Hepatic stellate cell (primary cell): ENCODE results near the gene EMC9.
A peak's percentile ranks its signal among the peaks of the same experiment; 100 is the strongest.

Experiments used
- DNase-seq: peaks from one replicate; pipeline ENCODE4 v3.0.0; 2011; ENCODE audit warnings: low spot score

Gene EMC9, protein sequence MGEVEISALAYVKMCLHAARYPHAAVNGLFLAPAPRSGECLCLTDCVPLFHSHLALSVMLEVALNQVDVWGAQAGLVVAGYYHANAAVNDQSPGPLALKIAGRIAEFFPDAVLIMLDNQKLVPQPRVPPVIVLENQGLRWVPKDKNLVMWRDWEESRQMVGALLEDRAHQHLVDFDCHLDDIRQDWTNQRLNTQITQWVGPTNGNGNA

DNA sequence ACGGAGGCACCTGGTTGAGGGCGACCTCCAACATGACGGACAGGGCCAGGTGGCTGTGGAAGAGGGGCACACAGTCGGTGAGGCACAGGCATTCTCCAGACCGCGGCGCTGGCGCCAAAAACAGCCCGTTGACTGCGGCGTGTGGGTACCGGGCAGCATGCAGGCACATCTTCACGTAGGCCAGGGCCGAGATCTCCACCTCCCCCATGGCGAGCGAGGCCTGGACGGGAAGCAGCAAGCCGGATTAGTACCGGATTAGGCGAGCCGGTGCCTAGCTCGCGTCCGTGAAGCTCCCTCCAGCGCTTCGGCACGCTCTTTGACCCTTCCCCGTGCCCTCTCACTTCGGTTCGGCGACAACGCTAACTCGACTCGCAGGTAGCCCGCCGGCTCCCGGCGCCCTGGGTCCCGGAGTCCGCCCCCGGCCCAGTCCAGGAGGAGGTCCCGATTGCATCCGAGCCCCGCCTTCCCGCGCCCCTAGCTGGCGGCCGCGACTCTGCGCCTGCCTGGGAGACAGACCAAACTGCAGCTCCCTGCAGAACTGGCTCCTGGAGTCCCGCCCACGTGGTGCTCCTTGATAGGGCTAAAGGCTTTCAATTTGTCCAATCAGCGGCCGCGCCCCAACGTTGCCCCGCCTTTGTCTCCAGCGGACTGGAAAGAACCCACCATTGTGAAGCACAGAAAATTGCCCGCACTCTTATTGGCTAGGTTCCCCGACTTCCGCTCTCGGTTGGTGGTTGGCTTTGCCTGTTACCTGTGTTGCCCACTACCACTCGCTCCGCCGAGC is at the start of gene EMC9:
TSS of gene EMC9 (minus strand) at position 495 of the 784 bp plus-strand sequence. CDS start at position 208, 287 bp downstream.
- DNase-seq: peak; percentile 99

DNA sequence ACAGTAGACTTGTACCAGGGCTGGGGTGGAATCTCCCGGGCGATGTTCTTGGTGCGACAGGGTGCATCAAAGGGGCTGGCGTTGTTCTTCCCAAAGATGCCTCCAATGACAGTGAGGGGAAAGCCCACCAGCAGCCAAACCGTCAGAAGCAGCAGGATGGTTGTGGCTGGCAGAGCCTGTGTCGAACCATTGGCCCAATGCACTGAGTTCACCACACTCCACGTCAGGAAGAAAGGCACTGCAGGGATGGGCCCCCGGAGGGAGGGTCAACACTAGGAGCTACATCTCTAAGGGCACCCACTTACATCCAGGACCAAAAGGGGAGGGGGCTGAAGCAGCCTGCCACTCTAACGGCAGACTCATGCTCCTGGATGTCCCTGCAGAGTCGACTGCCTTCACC is 49.0 kb upstream of the EMC9 start:
- no peak for DNase-seq

DNA sequence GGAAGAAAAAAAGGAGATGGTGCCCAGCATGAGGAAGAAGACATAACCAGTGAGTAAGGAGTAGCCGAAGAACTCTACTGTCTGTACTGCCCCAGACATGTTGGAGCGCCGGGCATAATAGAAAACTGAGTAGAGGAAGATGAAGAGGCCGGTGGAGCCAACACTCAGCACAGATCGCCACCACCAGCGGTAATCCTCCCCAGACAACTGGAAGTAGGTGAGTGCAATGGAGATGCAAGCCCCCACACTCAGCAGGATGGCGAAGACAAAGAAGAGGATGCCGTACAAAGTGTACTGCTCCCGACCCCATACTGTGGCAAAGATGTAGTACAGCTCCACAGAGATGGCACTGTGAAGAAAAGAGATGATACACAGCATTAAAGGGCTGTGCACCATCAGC is 48.1 kb upstream of the EMC9 start:
- DNase-seq: no peak

DNA sequence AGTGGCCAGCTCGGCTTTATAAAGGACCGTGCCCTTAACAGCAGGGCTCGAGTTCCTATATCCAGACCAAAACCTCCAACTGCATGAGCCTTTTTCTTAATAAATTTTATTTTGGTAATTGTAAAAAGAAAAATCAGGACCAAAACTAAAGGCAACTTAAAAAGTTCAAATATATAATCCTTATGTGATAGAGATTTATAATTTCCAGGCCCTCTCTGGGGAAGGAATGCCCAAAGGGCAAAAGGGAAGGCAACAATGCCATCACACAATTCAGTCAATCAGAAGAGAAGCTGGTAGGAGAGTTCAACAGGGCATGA is 47.6 kb upstream of the EMC9 start:
- DNase-seq: no peak

DNA sequence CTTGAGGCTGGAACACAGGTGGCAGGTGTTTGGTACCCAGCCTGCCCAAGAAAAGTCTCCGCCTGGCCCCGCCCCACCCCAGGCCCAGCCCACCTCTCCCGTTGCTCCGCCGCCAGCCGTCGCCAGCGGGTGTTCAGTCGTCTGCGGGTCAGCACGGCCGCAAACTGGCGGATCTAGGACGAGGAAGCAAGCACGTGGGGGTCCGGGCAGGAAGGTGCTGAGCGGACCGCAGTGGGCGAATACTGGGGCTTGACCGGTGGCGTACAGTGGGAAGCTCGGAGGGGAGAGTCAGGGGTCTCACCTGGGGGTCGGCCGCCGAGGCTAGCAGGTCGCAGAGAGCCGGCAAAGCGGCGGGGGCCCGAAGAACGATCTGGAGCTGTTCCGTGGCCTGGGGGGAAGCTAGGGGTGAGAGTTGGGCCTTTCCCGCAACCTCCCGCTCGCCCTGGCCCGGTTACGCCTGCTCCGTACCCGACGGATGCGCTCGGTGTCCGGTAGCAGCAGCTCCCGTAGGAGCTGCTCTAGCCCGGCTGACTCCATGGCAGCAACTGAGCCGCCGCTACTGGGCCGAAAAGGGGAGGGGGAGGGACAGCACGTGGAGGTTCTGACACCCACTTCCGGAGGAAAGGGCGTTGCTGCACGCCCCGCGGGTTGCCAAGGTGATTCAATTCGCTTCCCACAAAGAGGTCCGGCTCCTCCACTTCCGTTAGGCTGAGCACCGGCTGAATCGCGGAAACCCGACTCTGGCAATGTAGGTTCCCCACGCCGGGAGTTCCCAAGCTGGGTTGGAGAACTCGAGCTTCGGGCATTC is 47.1 kb upstream of the EMC9 start, which contains the start of gene IPO4:
TSS of gene IPO4 (minus strand) at position 566 of the 808 bp plus-strand sequence. CDS start at position 537, 29 bp downstream.
- DNase-seq: peak; percentile 99

DNA sequence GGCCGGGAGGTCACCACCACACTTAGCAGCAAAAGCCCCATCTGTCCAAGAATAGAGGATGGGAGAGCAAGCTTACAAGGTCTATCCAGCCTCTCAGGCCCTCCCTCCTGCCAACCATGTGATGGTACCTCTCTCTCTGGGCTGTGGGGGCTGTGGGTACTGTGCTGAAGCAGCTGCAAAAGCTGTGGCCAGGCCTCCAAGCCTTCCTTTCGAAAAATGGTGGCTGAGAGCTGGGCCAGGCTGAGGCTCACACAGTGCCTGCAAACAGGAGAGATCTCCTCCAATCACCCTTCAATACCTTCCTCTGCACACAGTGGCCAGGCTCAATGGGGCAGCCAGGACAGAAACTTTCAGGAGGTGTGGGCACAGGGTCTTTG is 46.1 kb upstream of the EMC9 start:
- no peak for DNase-seq

DNA sequence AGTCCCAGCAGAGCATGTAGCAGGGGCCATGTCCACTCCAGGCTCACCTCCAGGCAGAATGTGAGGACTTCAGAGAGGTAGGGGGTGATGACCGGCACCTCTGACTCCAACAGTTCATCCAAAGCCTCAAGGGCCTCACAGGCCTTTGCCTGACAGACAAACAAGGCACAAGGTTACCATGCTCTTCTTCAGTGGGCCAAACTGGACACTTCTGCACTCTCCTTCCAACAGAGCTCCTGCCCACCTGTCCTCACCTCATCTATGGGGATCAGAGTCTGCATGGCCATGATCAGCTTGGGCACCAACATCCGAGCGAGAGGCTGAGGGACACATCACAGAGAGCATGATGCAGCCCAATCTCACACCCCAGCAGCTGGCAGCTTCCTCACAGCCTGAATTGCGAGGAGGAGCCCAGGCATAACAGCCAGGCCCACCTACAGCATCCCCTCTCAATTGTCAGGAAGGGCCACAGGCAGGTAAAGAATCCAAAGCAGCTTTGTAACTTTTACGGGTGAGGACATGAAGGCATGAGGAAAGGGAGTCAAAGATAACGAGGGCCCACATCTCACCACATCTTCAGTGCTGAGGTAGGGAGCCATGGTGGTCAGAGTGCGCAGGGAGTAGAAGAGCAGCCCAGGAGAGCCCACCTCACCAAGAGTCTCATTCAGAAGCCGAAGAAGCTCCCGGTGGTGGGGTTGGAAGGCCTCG is 45.6 kb upstream of the EMC9 start:
- DNase-seq: no peak

DNA sequence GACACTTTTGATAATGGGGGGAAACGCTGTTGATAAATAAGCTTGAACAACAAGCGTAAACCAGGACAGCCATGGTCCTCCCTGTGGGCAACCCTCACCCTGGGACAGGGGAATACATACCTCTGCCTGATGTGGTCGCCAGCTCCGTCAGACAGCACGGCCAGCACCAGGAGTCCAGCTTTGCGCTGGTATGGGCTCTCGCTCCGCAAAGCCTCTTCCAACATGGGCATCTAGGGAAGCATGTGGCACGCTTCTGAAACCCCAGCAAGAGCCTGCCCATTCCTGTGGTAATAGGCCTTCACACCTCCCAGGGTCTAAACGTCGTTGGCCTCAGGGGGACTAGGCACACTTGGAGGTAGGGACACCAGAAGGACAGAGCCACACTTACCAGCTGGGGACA is 44.4 kb upstream of the EMC9 start:
- DNase-seq: no peak

DNA sequence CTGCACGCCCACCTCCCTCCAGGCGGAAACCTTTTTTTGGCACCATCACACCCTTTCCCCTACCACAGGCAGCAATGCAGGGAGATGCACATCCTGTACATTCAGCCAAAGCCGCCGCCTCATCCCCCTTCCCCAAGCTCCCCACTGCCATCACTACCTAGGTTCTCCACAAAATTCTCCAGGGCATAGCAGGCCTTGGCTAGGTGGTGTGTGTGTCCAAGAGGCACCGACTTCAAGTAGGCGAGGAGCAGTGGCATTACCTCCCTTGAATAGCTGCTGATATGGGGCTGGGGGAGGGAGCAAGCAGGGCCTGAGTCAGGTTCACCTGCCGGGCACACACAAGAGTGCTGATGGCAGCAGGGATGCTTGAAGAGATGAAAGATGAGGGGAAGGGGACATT is 43.6 kb upstream of the EMC9 start:
- DNase-seq: no peak

DNA sequence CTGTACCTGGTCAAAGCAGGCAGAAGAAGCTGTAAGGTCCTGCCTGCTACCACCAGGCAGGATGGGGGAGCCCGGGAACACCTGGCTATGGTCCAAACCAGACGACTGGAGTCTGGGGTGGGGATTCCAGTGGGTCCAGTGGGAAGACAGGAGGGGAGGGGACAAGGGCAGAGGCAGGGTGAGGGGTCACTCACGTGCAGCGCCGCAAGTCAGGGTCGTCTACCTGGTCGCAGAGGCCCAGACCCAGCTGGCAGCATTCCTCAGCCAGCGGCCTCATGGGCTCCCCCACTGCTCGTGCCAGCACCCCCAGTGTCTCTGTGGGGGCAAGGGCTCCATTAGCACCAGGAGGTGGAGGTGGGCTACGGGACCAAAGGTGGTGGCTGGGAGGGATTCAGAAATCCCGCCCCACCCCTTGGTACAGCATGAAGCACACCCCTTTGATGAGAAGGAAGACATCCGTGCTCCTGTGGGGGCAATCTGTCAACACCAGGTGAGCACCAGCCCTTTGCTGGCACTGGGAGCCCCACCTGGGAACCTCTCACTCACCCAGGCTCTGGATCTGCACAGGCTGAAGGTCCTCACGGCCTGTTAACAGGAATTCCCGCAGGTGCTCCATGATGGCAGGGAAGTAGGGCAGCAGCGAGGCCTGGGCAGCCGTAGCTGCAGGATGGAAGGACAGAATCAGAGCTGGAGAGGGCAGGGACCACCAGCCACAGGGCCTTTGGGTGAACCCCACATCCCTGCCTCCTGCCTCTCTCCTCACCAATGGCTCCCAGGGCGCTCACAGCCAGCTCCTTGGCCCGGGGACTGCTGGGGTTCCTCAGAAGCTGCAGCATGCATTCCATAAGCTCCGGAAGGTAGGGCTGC is 42.9 kb upstream of the EMC9 start:
- DNase-seq: no peak

DNA sequence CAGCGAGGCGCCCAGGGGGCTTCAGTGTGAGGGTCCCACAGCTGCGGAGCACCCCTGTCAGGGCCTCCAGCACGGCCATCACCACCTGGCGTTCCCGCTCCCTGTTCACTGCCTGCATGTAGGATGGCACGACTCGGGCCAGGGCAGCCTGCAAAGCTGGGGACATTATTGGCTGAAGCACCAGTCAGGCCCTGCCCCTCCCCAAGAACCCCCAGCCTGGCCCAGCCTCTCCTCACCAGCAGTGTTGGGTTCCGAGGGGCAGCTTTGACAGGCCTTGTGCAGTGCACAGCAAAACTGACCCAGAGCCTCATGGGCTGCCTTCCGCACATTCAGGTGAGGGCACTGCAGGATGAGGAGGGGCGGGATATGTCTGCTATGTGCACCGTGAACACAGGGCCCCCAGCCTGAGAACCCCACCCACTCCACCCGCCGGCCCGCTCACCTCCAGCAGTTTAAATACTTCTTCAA is 41.7 kb upstream of the EMC9 start:
- no peak for DNase-seq

DNA sequence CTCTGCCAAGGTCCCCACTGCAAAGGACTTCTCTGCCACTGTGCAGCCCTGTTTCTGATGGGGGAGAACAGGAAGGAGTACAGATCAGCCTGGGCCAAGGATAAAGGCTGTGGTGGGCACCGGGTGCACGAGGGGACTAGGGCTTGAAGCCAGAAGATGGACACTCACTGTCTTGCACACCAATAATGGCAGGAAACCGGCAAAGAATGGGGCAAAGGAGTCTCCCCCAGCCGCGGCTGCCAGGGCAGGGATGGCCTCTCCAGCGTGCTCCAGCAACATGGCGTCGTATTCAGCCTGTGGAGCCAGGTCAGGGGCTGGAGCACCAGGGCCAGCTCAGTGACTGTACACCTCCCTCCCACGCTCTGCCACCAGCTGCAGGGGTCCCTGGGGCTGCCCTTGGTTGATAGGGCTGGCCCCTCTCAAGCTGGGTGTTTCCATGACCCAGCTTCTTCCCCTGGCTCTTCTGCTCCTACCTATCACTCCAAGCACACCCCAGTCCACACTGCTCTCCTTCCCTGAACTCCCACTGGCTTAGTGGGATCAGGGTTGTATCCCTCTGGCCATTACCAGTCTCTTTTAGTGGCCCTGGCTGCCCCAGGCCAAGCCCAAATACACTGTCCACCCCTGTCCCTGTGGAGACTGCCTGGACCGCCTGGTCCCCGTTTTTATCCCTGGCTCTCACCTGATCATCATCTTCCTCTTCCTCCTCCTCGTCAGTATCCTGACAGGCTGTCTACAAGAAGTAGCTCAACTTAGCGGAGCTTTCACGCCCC is 40.9 kb upstream of the EMC9 start:
- no peak for DNase-seq

DNA sequence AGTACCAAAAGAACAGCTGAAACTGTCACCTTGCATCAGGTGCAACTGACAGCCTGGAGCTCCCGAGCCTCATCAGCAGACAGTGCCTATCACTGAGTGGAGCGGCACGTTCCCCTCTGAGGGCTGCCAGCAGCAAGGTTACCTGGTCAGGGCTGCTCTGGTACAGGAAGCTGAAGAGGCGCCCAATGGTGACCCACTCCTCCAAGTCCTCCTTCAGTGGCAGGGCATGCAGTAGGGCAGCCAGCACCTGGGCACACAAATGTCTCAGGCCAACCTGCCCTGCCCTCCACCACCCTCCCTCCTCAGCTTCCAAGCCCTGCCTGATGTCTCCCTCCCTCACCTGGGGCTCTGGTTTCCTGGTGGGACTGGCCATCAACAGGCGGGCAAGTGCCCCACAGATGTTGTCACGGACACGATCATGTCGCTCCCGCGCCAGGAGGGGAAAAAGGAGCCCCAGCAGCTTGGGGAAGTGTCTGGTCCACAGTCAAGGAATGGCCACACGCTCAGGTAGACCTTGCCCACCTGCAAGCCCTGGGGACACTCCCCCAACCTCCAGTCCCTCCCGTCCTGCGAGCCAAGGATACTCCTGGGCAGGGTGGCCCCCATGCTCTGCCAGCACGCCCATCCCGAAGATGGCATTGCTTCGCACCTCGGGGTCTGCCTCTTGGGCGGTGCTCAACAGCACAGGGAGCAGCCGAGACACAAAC is 40.1 kb upstream of the EMC9 start:
- DNase-seq: no peak

DNA sequence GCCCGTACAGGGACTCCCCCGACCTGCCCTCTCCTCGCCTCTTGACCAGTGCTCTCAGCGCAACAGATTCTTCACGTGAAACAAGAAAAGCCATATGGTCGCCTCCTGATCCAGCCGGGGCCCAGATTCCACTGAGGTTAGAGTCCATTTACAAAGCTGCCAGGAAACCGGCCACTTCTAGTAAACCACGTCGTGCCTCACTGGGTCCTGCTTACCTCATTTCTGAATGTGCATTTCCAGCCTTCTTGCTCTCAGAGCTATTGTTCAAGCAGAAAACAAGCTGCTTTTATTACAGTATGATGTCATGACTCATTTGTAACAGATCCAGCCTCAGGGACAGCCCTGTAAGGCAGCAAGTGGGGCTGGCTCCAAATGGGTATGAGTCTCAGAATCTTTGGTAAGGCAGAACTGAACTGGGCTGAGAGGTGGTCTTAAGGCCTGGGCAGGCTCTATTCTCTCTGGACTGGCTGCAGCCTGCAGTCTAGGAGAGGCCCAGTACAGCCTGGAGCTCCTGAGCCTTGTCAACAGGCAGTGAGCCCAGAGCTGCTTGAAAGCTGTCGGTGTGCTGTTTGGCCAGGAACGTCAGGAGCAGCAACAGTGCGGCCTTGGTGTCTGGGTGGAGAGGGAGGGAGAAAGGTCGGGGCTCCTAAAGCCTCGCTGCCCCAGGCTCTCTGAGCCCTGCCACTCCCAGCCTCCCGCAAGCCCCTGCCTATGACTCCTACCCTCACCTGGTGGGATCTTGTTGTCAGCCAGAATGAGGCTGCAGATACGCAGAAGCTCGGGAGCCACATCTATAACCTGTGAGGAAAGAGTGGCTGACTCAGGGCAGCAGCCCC is 38.8 kb upstream of the EMC9 start:
- no peak for DNase-seq

DNA sequence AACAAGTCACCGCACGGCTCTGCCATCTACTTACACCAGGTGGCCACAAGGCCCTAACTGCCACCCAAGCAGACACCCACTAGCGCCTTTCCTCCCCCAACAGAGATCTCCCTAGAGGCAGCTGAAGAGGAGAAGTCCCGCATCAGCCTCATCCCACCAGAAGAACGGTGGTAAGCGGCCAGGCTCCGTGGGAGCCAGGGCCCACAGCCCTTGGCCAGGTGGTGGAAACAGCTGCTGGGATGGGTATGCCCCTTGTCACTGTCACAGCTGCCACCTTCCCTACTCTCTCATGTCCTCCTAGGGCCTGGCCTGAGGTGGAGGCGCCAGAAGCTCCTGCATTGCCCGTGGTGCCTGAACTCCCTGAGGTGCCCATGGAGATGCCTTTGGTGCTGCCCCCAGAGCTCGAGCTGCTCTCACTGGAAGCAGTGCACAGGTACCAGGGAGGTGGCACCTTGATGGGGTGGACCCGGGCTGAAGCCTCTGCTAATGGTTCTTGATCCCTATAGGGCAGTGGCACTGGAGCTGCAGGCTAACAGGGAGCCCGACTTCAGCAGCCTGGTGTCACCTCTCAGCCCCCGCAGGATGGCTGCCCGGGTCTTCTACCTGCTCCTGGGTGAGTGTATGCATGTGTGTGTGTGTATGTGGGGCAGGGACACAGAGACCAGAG is 38.0 kb upstream of the EMC9 start:
- DNase-seq: no peak

DNA sequence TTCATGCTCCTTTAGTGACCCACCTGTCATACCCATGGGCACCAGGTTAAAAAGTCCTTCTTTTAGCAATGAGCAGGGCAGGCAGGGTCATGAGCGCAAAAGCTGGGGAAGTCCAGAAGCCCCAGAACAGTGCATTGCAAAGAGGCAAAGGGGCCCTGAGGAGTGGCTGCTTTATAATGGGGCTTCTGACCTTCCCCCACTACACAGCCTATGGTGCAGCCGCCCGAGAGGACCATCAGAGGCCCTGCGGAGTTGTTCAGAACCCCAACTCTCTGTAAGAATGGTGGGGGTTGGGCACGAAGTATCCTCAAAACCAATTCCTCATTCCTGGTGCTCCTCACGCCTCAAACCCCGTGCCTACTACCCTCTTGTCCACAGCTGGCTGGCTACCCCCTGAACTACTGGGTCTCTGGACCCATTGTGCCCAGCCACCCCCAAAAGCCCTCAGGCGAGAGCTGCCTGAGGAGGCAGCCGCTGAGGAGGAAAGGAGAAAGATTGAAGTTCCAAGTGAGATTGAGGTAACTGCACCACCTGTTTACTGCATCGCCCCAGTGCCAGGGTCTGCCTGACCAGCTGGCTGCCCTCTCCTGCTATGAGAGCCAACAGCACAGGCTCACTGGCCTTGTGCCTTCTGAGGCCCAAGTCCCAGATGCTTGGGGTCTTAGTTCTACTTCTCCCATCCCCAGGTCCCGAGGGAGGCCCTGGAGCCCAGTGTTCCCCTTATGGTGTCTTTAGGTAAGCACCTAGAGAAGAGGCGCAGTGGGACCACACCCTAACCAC is 37.2 kb upstream of the EMC9 start:
- DNase-seq: no peak

DNA sequence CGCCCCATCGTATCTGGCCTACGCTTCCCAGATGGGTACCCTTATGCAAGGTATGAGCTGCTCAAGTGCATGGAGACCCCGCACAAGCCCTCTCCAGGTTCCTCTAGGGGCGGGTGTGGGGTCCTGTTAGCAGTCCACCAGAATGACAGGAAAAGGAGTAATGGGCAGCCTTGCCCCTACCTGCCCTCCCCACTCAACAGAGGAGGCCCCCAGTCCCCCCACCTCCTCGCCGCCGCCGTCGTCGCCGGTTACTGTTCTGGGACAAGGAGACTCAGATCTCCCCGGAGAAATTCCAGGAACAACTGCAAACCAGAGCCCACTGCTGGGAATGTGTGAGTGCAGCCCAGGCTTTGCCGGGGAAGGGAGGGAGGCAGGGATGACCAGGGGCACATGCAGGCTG is 36.5 kb upstream of the EMC9 start:
- DNase-seq: no peak
